Endothelial cell of umbilical vein (primary cell): ENCODE measurements around the gene SLC36A3. TPM values are rescaled to one million over a fixed set of nuclear protein-coding genes. Genes with fewer than 3 reads are reported as not detected.
"Not testable (repeated sequence)": the region's sequence is repeated elsewhere in the genome, so short reads cannot be mapped to it uniquely, and the experiment has no call there.

Experiments used
- BruUV-seq: library from RNA; stranded (reverse); fragments of 400-500 nt; replicated peaks from 2 replicates; lab custom pipeline; 2021; lab: Mats Ljungman, UMichigan
- CTCF ChIA-PET: fragments of 300-600, 350-600 bp; sonication (Branson Sonifier 250); formaldehyde crosslinking; loops from one replicate; lab custom pipeline; 2021; ENCODE audit warnings: antibody characterized with exemption, inconsistent platforms; lab: Charles Lee
- POLR2A ChIA-PET: fragments of 300-600, 350-600 bp; sonication (Branson Sonifier 250); formaldehyde crosslinking; loops from one replicate; lab custom pipeline; 2021; ENCODE audit warnings: antibody characterized with exemption, inconsistent platforms; lab: Charles Lee
- DNase-seq: peaks from one replicate; pipeline ENCODE4 v3.0.0-alpha.2; 2011; ENCODE audit warnings: low read depth, low spot score
- FAIRE-seq: peaks from 2 replicates; lab custom pipeline; 2011; peaks lifted over from hg19 to GRCh38; lab: Jason Lieb, UNC
- H2AFZ ChIP-seq: 2 replicates; pipeline ENCODE4 v1.6.0; 2012; ENCODE audit warnings: low read depth, low read length, control low read depth, inconsistent platforms
- H3K27ac ChIP-seq: 2 replicates; pipeline ENCODE4 v1.5.1; 2011; ENCODE audit warnings: low read depth, mild to moderate bottlenecking, control low read depth, low read length, moderate library complexity; ENCODE audit not compliant: insufficient read depth
- H3K27me3 ChIP-seq, 2 experiments: 2 replicates each; pipeline versions ENCODE4 v1.6.0 to v1.6.1; 2011; ENCODE audit warnings: low read length in 2 of 2, mixed read lengths in 1 of 2; ENCODE audit not compliant: control insufficient read depth in 2 of 2, insufficient read depth in 2 of 2
- H3K36me3 ChIP-seq, 2 experiments: 2 replicates in 1 of 2; 3 replicates in 1 of 2; pipeline ENCODE4 v1.5.1; 2011; ENCODE audit warnings: low read length in 2 of 2, mild to moderate bottlenecking in 1 of 2, moderate library complexity in 1 of 2; ENCODE audit not compliant: control insufficient read depth in 2 of 2, insufficient read depth in 2 of 2; ENCODE audit errors: extremely low read depth in 1 of 2
- H3K4me1 ChIP-seq: 3 replicates; pipeline ENCODE4 v1.5.1; 2011; ENCODE audit warnings: mild to moderate bottlenecking, low read length; ENCODE audit not compliant: control insufficient read depth, insufficient read depth; ENCODE audit errors: extremely low read depth
- H3K4me2 ChIP-seq: 2 replicates; pipeline ENCODE4 v1.6.1; 2011; ENCODE audit warnings: low read length, control low read depth, mixed read lengths; ENCODE audit not compliant: insufficient read depth
- H3K4me3 ChIP-seq, 3 experiments: fragments of 200-600 bp in 1 of 3; sonication (generic), shearing (Covaris generic) in 1 of 3; replicated peaks in 1 of 3; 2 replicates each; pipeline ENCODE4 v1.5.1; 2011 to 2016; ENCODE audit warnings: control low read depth in 3 of 3, low read length in 3 of 3, mild to moderate bottlenecking in 2 of 3, inconsistent platforms in 1 of 3, low read depth in 1 of 3, moderate library complexity in 1 of 3; ENCODE audit not compliant: insufficient read depth in 1 of 3
- H3K79me2 ChIP-seq: 2 replicates; pipeline ENCODE4 v1.6.0; 2012; ENCODE audit warnings: low read length, inconsistent platforms; ENCODE audit not compliant: control insufficient read depth, insufficient read depth
- H3K9ac ChIP-seq: replicated peaks from 2 replicates; pipeline ENCODE3; 2011; ENCODE audit warnings: low read length, control low read depth; ENCODE audit not compliant: insufficient read depth; ENCODE audit errors: extremely low read depth
- H3K9me1 ChIP-seq: replicated peaks from 3 replicates; pipeline ENCODE4 v1.6.0; 2011; ENCODE audit warnings: mild to moderate bottlenecking, low read length; ENCODE audit not compliant: control insufficient read depth, insufficient read depth; ENCODE audit errors: extremely low read depth
- H3K9me3 ChIP-seq: replicated peaks from 2 replicates; pipeline ENCODE4 v1.5.1; 2012; ENCODE audit warnings: low read length, inconsistent platforms; ENCODE audit not compliant: control insufficient read depth, insufficient read depth
- H4K20me1 ChIP-seq: replicated peaks from 2 replicates; pipeline ENCODE3; 2011; ENCODE audit warnings: mild to moderate bottlenecking, low read length; ENCODE audit not compliant: control insufficient read depth, insufficient read depth; ENCODE audit errors: extremely low read depth
- CTCF ChIP-seq, 2 donors: IDR thresholded peaks; 1 replicate in 1 of 2; 2 replicates in 1 of 2; pipeline ENCODE4 v1.5.1; 2011; ENCODE audit warnings: low read length in 2 of 2, mild to moderate bottlenecking in 2 of 2, moderate library complexity in 2 of 2, control low read depth in 1 of 2, inconsistent platforms in 1 of 2, low read depth in 1 of 2; ENCODE audit not compliant: insufficient read depth in 1 of 2; ENCODE audit errors: extremely low read depth in 1 of 2
- EZH2 ChIP-seq: IDR thresholded peaks from 2 replicates; pipeline ENCODE4 v1.6.1; 2012; ENCODE audit warnings: borderline replicate concordance, low read depth, mild to moderate bottlenecking, moderate library complexity, low read length, inconsistent platforms; ENCODE audit not compliant: severe bottlenecking
- POLR2A ChIP-seq: IDR thresholded peaks from 2 replicates; pipeline ENCODE4 v1.6.1; 2012; ENCODE audit warnings: low read depth, mild to moderate bottlenecking, control low read depth, low read length
- POLR2AphosphoS5 ChIP-seq: IDR thresholded peaks from 2 replicates; pipeline ENCODE4 v1.6.1; 2012; ENCODE audit warnings: low read depth, mild to moderate bottlenecking, control low read depth, low read length, moderate library complexity; ENCODE audit not compliant: insufficient read depth
- dilution Hi-C: fragments of 300-500 bp; cut with MboI; formaldehyde crosslinking; loops from one replicate; pipeline ENCODE4 v1.15.0; 2019; ENCODE audit warnings: low sequenced_read_pairs; ENCODE audit not compliant: extremely low pct_ligation_motif_present
- intact Hi-C: fragments of 100-400 bp; cut with micrococcal nuclease; formaldehyde crosslinking; loops from one replicate; pipeline ENCODE4 v1.10.0; 2022
- polyA plus RNA-seq, 4 experiments: library from polyadenylated mRNA; depleted of rRNA in 3 of 4; stranded (reverse) in 3 of 4; unstranded in 1 of 4; fragments of >200 nt; gene quantifications; 2 replicates each; pipeline versions ENCODE4 v1.2.1 to v1.2.3, GENCODE V29; 2011 to 2012; ENCODE audit warnings: missing spikeins in 1 of 4
- total RNA-seq: library from RNA; stranded (reverse); gene quantifications from 2 replicates; pipeline ENCODE4 v1.2.3, GENCODE V29; 2021

Gene SLC36A3
- total and polyA plus RNA-seq, 2 donors (not counting 3 experiments of a cell fraction or from before 2014, with no cell fraction given): not detected

- H3K4me3 ChIP-seq: no peak overlapping the region
- intact Hi-C loops (no loop called here), dilution Hi-C loops (no loop called here)
- H3K36me3 ChIP-seq: no peaks in the 10 kb centered on the region
- H3K27ac ChIP-seq: no peak overlapping the region
- TF ChIP-seq POLR2AphosphoS5: no peak
- TF ChIP-seq EZH2: no peak
- no peak for TF ChIP-seq POLR2A
- TF ChIP-seq CTCF (IDR thresholded peaks at IDR 0.05; ENCODE audit: extremely low read depth in 1 of 2, insufficient read depth in 1 of 2, low read depth in 1 of 2, low read length in 2 of 2): no peak
- POLR2A ChIA-PET: no interaction called here
- peaks cover 0 to 2% of the 10 kb centered on the region in 2 experiments for H3K27me3 ChIP-seq
- CTCF ChIA-PET: interaction anchor here (0.8 to 6.9 kb wide), 7 partner anchors 12 to 282 kb away, joined by 3 to 187 read pairs (median 4); partner anchors contain the start of gene GM2A
- no TSS peak for BruUV-seq
- no peak overlapping the region for H2AFZ ChIP-seq
- no peak overlapping the region for H3K4me2 ChIP-seq
- no peaks in the 10 kb centered on the region for H3K4me1 ChIP-seq
- no peaks in the 10 kb centered on the region for H3K79me2 ChIP-seq
- no peaks in the 10 kb centered on the region for H3K9me1 ChIP-seq
- H3K9me3 ChIP-seq: no peaks in the 10 kb centered on the region
- FAIRE-seq (no peak), DNase-seq (no peak)
- H3K9ac ChIP-seq: no peak overlapping the region
- H4K20me1 ChIP-seq: no peaks in the 10 kb centered on the region
Measured at GRCh38 chr5:151240924-151241635, 62.5 kb downstream of the SLC36A3 start.

GRCh38 chr5:151240268-151240835, 63.2 kb downstream of the SLC36A3 start:
- H3K4me2 ChIP-seq, H3K9me3 ChIP-seq, intact Hi-C loops, H3K36me3 ChIP-seq, H3K4me1 ChIP-seq, H3K4me3 ChIP-seq, H4K20me1 ChIP-seq, FAIRE-seq, H3K79me2 ChIP-seq, H3K9me1 ChIP-seq, H3K9ac ChIP-seq, H3K27me3 ChIP-seq, H2AFZ ChIP-seq, BruUV-seq, dilution Hi-C loops, H3K27ac ChIP-seq, DNase-seq: not testable (repeated sequence)
- POLR2A ChIA-PET: interaction anchor here (0.7 kb wide), 1 partner anchor 17 kb away, joined by 4 read pairs; no protein-coding TSS in a partner anchor
- CTCF ChIA-PET: interaction anchor here (0.8 to 6.9 kb wide), 7 partner anchors 10 to 189 kb away, joined by 3 to 187 read pairs (median 28); partner anchors contain the start of gene GM2A
